ENCODE data around the gene BICRA.
"Not testable (repeated sequence)": the region's sequence is repeated elsewhere in the genome, so short reads cannot be mapped to it uniquely, and the experiment has no call there.

The BICRA gene

GRCh38 chr19:47631681-47632446 lies 22.9 kb downstream of the BICRA start:
- no peak for DNase-seq (ENCODE audit: low read depth in 2 of 2)

- DNase-seq (ENCODE audit: low read depth in 2 of 2) = no peak
These were observed 24.6 kb downstream of the BICRA start for GRCh38 chr19:47633517-47633916.

- DNase-seq (ENCODE audit: low read depth in 2 of 2) = no peak
These were observed 25.1 kb downstream of the BICRA start for GRCh38 chr19:47633996-47634395.

DNA sequence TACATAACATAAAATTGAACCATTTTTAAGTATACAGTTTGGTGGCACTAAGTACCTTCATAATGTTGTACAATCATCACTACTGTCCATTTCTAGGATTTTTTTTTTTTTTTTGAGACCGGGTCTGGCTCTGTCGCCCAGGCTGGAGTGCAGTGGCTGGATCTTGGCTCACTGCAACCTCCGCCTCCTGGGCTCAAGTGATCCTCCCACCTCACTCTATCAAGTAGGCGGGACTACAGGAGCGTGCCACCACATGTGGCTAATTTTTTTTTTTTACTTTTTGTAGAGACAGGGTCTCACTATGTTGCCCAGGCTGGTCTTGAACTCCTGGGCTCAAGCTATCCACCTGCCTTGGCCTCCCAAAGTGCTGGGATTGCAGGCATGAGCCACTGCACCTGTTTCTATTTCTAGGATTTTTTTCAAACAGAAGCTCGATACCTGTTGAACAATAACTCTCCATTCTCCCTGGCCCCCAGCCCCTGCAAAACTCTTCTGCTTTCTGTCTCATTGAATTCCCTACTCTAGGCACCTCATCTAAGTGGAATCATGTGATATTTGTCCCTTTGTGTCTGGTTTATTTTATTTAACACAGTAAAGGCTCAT lies 26.3 kb downstream of the BICRA start:
- DNase-seq (ENCODE audit: low read depth in 2 of 2) = not testable (repeated sequence)

GRCh38 chr19:47637550-47637949 lies 28.6 kb downstream of the BICRA start:
- no peak for DNase-seq (ENCODE audit: low read depth in 2 of 2)

- no peak for DNase-seq (ENCODE audit: low read depth in 2 of 2)
These were observed 33.1 kb downstream of the BICRA start for GRCh38 chr19:47641891-47642485.

- no peak for DNase-seq (ENCODE audit: low read depth in 2 of 2)
These were observed 34.3 kb downstream of the BICRA start for GRCh38 chr19:47643281-47643680.

DNA sequence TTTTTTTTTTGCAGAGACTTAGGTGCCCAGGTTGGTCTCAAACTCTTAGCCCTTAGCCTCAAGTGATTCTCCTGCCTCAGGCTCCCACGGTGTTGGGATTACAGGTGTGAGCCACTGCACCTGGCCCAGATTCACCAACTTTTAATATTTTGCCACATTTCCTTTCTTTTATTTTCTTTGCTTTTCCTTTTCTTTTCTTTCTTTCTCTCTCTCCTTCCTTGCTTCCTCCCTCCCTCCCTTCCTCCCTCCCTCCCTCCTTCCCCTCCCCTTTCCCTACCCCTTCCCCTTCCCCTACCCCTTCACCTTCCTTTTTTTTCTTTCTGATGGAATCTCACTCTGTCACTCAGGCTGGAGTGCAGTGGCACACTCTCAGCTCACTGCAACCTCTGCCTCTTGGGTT lies 35.3 kb downstream of the BICRA start:
- DNase-seq (ENCODE audit: low read depth in 2 of 2) = no peak

DNA sequence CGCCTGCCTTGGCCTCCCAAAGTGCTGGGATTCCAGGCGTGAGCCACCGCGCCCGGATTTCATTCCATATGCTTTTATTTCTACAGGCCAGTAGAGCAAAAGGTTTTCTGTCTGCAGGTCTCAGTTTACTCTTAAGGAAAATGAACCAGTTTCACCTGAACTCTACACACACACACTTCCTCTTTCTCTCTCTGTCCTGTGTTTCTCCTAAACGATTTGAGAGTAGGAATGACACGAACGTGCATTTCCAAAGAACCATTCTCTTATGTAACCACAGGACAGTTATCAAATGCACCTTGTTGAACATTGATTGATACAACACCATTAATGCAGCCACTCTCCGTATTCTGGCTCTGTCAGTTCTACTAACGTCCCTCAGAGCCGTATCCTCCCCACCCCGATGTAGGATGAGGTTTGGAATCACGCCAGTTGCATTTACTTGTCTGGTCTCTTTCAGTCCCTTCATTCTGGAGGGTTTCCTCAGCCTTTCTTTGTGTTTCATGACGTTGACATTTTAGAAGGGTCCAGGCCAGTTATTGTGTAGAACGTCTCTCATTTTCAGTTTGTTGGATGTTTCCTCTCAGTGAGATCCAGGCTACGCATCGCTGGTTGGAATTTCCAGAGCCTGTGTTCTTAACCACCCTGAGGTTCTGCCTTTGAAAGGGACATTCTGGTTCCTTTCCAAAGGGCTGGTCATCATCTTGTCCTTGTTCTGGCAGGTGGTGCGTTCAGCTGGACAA lies 36.0 kb downstream of the BICRA start:
- no peak for DNase-seq (ENCODE audit: low read depth in 2 of 2)

DNA sequence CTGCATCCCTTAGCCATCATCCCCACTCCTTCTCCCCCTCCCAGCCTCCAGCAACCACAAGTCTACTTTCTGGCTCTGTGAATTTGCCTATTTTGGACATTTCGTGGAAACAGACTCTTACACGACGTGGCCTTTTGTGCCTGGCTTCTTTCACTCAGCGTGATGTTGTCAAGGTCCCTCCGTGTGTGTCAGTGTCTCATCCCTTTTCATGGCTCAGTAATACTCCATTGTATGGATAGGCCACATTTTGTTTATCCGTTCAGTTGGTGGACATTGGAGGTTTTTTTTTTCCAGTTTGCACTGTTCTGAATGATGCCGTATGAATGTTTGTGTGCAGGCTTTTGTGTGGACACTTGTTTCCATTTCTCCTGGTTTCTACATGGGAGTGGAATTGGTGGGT lies 38.0 kb downstream of the BICRA start:
- no peak for DNase-seq (ENCODE audit: low read depth in 2 of 2)

GRCh38 chr19:47649588-47649987 lies 40.7 kb downstream of the BICRA start:
- DNase-seq (ENCODE audit: low read depth in 2 of 2) = no peak

DNA sequence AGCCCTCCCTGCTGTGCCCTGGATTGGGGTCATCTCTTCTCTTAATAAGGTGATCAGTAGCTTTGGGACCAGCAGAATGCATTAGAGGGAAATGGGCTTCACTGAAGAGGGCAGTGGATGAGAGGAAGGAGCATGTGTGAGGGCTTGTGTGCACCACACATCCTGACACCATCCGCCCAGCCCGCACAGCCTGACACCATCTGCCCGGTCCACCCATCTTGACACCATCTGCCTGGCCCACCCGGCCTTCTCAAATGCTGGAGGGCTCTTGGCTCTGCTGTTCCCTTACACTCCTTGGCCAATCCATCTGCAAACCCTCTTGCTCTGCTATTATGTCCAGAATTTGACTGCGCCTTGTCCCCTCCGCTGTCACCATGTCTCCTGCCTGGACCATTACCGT lies 41.8 kb downstream of the BICRA start:
- DNase-seq (ENCODE audit: low read depth in 2 of 2) = no peak

GRCh38 chr19:47651132-47651531 lies 42.2 kb downstream of the BICRA start:
- no peak for DNase-seq (ENCODE audit: low read depth in 2 of 2)

GRCh38 chr19:47651691-47652090 lies 42.8 kb downstream of the BICRA start:
- no peak for DNase-seq (ENCODE audit: low read depth in 2 of 2)

DNA sequence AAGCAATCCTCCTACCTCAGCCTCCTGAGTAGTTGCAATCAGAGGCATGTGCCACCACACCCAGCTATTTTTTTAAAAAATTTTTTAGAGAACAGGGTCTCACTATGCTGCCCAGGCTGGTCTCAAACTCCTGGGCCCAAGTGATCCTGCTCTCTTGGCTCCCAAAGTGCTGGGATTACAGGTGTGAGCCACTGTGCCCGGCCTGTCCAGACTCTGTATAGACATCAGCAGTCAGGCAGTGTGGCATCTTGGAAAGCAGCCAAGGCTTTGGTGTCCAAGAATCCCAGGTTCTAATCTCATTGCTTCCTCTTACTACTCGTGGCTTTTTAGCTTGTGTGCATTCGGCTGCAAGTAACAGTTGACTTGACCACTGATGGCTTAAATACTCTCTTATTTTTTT lies 43.4 kb downstream of the BICRA start:
- DNase-seq (ENCODE audit: low read depth in 2 of 2) = no peak

GRCh38 chr19:47653856-47654255 lies 44.9 kb downstream of the BICRA start:
- no peak for DNase-seq (ENCODE audit: low read depth in 2 of 2)

DNA sequence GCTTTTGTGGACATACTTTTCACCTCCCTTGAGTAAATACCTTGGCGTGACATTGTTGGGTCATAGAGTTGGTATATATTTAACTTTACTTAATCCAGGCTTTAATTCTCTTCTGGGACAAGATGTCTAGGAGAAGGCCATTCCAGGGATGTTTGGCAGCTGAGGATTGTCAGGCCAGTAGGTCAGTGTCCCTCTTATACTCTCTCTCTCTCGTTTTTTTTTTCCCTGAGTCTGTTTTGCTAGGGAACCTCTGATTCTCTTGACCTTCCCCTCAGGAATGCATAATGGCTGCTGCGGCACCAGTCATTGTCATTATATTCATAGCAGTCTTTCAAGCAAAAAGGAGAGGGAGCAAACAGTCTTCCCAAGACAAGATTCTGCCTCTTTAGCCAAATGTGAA lies 48.8 kb downstream of the BICRA start:
- DNase-seq (ENCODE audit: low read depth in 2 of 2) = no peak

DNA sequence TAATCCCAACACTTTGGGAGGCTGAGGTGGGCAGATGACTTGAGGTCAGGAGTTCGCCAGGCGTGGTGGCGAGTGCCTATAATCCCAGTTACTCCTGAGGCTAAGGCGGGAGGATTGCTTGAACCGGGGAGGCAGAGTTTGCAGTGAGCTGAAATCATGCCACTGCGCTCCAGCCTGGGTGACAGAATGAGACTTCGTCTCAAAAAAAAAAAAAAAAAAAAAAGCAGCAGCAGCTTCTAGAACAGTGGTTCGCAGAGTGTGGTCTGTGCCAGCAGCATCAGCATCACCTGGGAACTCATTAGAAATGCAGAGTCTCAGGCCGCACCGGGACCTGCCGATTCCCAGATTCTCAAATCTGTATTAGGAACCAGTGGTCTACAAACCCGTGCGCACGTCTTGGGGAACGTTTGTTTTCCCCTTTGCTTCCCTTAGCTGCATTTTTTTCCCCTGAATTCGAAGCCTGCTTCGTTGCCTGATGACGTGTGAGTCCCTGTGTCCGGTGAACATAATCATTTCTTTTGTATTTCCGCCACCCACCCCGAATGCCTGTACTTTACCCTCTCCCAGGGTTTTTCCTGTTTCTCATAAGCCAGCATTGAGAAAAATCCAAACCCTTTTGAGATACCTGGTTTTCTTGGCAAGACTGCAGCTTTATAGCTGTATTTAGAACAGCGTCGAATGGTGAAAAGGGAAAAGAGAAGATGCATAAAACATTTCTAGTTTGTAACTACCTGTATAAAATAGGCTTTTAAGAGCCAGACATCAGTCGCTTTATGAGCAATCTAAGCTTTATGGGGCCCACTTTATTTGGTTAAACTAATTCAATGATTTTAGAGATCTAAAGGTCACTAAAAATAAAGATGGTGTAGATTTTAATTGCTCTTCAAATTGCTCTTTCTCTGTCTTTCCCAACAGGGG lies 49.8 kb downstream of the BICRA start:
- no peak for DNase-seq (ENCODE audit: low read depth in 2 of 2)

DNA sequence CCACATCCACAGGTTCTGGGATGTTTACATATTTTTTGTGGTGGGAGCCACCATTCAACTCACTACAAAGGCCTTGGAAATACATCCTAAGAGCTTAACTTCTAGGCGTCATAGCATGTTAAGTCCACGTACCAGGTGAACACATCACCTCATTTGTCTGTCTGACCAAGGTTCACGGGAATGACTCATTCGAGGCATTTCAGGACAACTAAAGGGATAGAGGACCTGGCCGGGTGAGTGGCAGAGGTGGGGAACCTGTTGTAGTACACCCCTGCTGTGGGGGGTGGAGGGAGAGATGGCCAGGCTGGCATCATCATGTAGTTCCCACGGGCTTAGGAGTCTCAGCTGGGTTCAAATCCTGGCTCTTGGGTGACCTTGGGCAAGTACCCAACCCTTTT lies 51.5 kb downstream of the BICRA start:
- no peak for DNase-seq (ENCODE audit: low read depth in 2 of 2)

DNA sequence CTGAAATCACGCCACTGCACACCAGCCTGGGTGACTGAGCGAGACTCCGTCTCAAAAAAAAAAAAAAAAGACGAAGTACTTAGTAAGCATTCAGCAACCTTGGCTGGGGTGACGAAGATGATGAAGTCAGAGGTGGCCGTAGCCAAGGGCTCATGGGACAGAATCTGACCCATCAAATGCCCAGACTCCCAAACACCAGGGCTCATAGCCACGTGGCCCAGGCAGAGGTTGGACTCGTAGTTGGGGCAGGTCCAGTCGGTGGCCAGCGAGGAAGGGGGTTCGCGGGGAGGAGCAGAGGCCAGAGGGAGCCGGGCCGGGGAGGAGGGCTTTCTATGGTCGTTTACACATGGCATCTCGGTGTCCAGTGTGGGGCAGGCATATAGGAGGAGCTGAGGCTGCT lies 52.2 kb downstream of the BICRA start:
- no peak for DNase-seq (ENCODE audit: low read depth in 2 of 2)

- DNase-seq (ENCODE audit: low read depth in 2 of 2) = no peak
These were observed 52.7 kb downstream of the BICRA start for GRCh38 chr19:47661611-47662010.
